Measurements from ENCODE around the gene EIPR1.

DNA sequence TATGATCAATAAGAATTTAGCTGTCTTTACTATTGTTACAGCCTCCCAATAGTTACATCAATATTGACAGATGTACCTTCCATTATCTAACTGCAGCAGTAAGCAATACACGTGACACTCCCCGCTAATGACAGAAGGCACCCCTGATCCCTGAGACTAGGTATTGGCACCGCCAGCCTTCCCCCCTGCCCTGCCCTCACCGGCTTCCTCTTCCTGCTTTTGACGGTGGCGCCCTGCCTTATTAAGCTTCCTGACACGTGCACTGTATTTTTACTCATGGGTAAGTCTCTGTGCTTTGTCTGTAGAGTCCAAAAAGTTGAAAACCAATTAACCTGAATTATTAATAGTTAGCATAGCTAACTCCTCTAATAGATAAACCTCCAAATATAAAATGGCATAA is 223.5 kb downstream of the EIPR1 start:
- TF ChIP-seq EZH2 (IDR thresholded peaks at IDR 0.05; ENCODE audit: low read depth) (no peak), CTCF (conservative IDR thresholded peaks at IDR 0.05) (no peak)
